Dendritic cell treated with granulocyte-macrophage colony-stimulating factor and Interleukin-4, amounts not matched to agents 40 ng/mL and 50 ng/mL, for 4 days (primary cell): ENCODE measurements around the gene PCTP.

Experiments used
- H3K27ac Mint-ChIP-seq: one replicate; pipeline ENCODE4 v1.8.0; 2022; ENCODE audit warnings: mild to moderate bottlenecking, mixed read lengths
- H3K27me3 Mint-ChIP-seq: one replicate; pipeline ENCODE4 v1.8.0; 2022; ENCODE audit warnings: mild to moderate bottlenecking, mixed read lengths
- H3K36me3 Mint-ChIP-seq: one replicate; pipeline ENCODE4 v1.8.0; 2022; ENCODE audit warnings: low read depth, mixed read lengths
- H3K4me1 Mint-ChIP-seq: one replicate; pipeline ENCODE4 v1.8.0; 2022; ENCODE audit warnings: low read depth, mixed read lengths
- H3K4me3 Mint-ChIP-seq: one replicate; pipeline ENCODE4 v1.8.0; 2022; ENCODE audit warnings: mild to moderate bottlenecking, moderate library complexity, mixed read lengths
- H3K9me3 Mint-ChIP-seq: one replicate; pipeline ENCODE4 v1.8.0; 2022; ENCODE audit warnings: mixed read lengths
- intact Hi-C: fragments of 100-400 bp; cut with micrococcal nuclease; formaldehyde crosslinking; loops from one replicate; pipeline ENCODE4 v1.15.0; 2022

PCTP gene

DNA sequence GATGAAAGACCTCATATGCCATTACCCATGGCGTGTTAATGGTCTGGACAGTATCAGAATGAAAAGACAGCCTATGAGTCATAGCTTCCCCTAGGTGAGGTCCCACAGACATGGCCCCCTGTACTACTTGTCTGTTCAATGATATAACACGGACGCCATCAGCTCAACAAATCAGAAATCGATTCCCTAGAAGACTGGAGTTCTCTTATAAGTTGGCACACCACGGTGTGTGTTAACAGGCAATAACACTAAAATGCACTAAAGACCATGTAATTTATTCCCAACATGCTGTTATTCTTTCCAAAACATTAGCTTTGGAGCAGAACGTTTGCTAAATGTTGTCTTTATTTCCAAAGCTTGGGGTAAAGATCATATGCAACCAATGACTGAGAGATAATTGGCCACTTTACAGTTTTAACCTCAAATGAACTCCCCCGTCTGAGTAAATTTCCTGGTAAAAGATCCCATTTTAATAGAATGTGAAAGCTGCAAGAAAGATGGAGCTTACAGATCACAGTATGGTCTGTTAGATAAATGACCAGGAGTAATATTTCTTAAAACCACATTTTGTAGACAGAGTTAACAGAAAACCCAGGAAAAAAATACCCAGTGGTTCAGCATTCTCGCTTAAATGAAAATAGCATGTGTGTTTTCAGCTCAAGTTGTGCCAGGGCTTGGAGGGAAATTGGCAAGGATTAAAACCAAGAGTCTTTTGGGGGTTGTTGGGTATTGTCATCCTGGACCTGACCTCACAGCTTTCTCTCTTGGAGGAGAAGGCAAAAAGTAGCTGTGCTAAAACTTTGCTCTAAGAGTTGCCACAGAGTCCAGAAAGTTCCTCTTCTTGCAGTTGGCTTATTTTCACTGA lies 65.9 kb downstream of the PCTP start:
- Mint-ChIP-seq H3K36me3 (no peaks in the 10 kb centered on the region), H3K9me3 (no peaks in the 10 kb centered on the region), H3K4me1 (no peaks in the 10 kb centered on the region), H3K27me3 (peaks cover 2% of the 10 kb centered on the region), H3K27ac (no peak overlapping the region), H3K4me3 (no peak overlapping the region)
- intact Hi-C loops: no loop called here

DNA sequence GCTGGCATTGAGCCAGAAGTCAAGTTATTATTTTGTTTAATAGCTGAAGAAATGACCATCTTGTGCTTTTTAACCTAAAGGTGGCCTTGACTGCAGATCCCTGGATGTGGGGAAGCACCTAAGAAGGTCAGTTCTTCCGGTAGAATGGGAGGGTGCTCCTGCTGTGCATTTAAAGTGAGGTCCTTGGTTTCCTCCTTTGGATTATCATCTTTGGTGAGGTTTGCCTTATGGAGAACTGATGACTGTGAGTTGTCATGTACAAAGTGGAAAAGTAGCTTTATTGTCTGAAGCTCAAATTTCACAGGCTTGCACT lies 66.5 kb downstream of the PCTP start:
- Mint-ChIP-seq H3K9me3 (no peaks in the 10 kb centered on the region), H3K4me1 (no peaks in the 10 kb centered on the region), H3K27me3 (peaks cover 2% of the 10 kb centered on the region), H3K36me3 (no peaks in the 10 kb centered on the region), H3K27ac (no peak overlapping the region), H3K4me3 (no peak overlapping the region)
- intact Hi-C loops: no loop called here

DNA sequence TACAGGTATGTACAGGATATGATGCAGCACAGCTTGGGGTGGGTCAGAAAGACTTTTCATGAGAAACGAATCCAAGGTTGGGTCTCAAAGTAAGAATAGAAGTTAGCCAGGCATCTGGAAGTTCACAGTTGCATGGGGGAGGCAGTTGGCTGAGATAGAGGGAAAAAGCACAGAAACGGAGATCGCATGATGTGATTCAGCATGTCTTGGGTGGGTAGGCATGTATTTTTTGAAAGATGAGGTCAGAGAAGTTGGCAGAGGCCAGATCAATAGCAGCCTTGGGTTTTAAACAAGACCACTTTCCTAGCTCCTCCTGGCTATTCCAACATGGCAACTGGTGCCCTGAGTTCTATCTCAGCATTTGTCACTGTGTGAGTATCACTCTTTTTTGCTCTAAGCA lies 67.2 kb downstream of the PCTP start:
- no peak overlapping the region for H3K27ac Mint-ChIP-seq
- H3K9me3 Mint-ChIP-seq: no peaks in the 10 kb centered on the region
- intact Hi-C loops: no loop called here
- no peaks in the 10 kb centered on the region for H3K4me1 Mint-ChIP-seq
- peaks cover 2% of the 10 kb centered on the region for H3K27me3 Mint-ChIP-seq
- no peak overlapping the region for H3K4me3 Mint-ChIP-seq
- no peaks in the 10 kb centered on the region for H3K36me3 Mint-ChIP-seq

DNA sequence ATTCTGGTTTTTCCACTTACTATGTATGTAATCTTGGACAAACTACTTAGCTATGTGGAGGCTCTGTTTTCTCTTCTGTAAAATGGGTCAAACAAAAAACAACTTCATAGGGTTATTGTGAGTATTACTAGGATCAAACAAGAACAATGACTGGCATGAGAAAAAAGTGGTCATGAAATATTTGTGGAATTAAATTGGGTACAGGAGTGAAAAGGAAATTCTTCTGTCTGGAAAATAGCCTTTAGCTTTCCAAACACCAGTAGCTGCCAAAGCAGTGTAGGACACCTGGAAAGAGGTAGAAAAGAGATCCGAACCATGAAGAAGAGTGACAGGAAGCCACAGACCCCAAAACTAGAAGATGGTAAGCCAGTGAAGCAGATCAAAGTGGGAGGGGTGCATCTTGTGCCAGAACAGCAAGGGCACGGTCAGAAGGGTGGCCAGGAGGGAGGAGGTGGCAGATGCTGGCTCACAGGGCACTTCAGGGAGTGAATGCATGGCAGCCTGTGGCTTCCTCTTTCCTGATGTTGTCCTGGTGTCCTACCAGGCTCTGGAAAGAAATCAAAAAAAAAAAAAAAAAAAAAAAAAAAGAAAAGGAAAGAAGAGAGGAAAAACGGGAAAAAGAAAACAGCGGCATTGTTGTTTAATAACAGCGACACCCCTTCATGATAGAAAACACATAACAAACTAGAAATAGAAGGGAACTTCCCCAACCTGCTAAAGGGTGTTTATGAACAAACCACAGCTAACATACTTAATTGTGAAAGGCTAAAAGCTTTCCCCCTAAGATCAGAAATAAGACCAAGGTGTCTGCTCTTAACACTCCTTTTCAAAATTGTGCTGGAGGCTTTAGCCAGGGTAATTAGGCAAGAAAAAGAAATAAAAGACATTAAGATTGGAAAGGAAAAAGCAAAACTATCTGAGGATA lies 67.9 kb downstream of the PCTP start:
- peaks cover 2% of the 10 kb centered on the region for H3K27me3 Mint-ChIP-seq
- intact Hi-C loops: no loop called here
- H3K4me3 Mint-ChIP-seq: no peak overlapping the region
- H3K9me3 Mint-ChIP-seq: no peaks in the 10 kb centered on the region
- H3K4me1 Mint-ChIP-seq: no peaks in the 10 kb centered on the region
- no peak overlapping the region for H3K27ac Mint-ChIP-seq
- no peaks in the 10 kb centered on the region for H3K36me3 Mint-ChIP-seq

DNA sequence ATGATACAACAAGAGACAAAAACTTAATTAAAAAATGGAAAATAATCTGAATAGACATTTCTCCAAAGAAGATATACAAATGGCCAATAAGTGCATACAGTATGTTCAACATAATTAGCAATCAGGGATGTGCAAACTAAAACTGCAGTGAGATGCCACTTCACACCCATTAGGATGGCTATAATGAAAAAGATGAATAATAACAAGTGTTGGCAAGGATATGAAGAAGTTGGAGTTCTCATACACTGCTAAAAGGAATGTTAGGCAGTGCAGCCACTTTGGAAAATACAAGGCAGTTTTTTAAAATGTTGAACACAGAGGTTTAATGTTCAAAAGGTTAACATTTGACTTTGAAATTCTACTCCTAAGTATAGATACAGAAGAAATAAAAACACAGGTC lies 69.8 kb downstream of the PCTP start:
- no peaks in the 10 kb centered on the region for H3K36me3 Mint-ChIP-seq
- intact Hi-C loops: no loop called here
- peaks cover 2% of the 10 kb centered on the region for H3K27me3 Mint-ChIP-seq
- no peak overlapping the region for H3K4me3 Mint-ChIP-seq
- no peak overlapping the region for H3K27ac Mint-ChIP-seq
- no peaks in the 10 kb centered on the region for H3K4me1 Mint-ChIP-seq
- H3K9me3 Mint-ChIP-seq: no peaks in the 10 kb centered on the region

DNA sequence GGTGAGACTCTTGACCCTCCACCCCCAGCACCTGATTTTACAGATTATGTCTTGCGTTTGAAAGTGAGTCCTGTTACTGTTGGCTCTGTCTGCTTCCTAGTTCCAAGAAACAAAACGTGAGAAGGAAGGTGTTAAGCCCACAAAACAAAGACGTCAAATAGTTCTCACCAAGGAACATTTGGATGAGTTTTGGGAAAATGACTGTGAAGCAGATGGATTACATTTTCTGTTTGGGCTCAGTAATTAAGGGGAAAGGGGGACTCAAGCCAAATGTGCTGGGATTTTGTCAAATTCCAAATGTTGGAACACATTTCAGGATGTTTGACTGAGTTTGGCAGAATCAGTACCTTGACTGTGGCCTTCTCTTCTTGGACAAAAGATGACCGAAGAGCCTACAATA lies 71.2 kb downstream of the PCTP start:
- H3K27me3 Mint-ChIP-seq: peaks cover 2% of the 10 kb centered on the region
- no peaks in the 10 kb centered on the region for H3K9me3 Mint-ChIP-seq
- no peaks in the 10 kb centered on the region for H3K36me3 Mint-ChIP-seq
- no peak overlapping the region for H3K27ac Mint-ChIP-seq
- no peak overlapping the region for H3K4me3 Mint-ChIP-seq
- H3K4me1 Mint-ChIP-seq: no peaks in the 10 kb centered on the region
- intact Hi-C loops: no loop called here

DNA sequence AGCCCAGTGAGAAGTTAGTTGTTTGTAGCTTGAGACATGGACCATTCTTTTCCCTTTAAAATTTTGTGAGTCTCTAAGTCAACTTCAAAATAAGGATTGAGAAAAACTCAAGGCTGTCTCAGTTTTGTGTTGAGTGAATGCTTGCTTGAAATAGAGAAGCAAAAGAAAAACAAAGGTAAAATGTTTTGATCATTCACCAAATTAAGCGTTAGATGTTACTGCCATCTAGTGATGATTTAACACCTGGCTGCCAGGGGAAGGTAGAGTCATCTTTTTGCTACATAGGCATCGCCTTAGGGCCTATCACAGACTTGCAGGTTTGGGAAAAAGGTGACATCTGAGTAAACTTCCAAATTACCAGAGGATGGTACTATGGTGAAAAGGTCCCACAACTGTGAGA lies 74.4 kb downstream of the PCTP start:
- Mint-ChIP-seq H3K36me3 (no peaks in the 10 kb centered on the region), H3K27ac (no peak overlapping the region), H3K4me1 (no peaks in the 10 kb centered on the region), H3K27me3 (no peaks in the 10 kb centered on the region), H3K9me3 (no peaks in the 10 kb centered on the region), H3K4me3 (no peak overlapping the region)
- intact Hi-C loops: no loop called here
